ENCODE results near the gene FBXO8.

FBXO8 gene

DNA sequence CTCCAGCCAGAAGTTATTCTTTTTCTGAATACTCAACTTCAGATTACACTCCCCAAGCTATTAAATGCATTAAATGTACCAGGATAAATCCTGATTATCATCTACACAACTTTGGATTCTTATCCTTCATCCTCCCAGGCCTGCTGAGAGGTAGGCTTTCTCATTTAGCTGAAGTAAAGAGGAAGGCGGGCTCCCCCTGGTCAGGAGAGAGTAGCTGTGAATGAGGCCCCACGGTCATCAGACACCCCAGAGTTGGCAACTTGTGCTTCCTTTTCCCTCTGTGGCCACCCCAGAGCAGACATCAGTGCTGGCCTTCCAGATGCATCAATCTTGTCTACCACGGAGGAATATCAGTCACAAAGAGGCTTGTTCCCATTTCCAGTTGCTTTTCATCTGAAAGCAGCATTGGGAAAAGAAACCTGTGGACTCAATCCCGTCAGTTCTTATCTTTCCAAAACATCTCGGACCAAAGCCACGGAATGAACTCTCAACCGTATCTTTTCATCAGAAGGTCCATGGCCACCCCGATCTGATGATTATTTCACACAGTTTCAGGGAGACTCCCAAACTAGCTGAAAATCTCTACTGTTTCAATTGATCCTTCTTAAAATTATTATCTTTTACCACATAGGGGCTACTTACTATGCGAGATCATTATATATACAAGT is 79.2 kb downstream of the FBXO8 start:
- DNase-seq = no peak

DNA sequence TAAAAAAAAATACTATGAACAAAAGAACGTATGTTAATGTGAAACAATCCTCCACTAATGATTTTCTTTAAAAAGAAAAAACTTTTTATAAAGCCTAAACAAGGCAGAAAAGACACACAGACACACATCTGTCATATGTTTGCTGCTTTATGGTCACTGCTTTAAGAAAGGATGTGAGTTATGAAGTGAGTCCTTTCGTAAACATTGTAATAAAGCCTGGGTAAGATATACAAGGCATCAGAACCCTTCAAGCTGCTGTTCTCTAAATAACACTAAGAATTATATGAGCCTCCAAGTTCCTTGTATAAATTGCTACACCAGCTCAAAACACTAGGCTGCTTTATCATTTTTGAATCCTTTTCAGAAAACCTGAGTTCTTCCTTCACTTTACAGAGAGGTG is 81.6 kb downstream of the FBXO8 start:
- no peak for DNase-seq

DNA sequence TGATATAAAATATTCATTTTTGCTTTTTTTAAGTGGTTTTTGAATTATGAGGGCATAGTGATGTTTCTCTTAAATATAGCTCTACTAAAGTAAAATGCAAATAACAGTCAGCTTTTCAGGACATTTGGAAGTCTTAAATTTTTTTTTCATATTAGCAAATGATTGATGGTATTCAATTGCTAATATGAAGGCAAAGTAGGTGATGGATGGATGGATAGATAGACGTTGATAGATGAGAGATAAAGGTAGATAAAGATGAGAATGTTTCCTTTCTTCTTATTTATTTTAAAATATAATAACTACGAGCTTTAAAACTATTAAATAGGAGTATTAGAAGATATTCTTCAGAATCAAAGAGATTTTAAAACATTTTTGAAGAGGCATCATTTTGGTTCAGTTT is 83.7 kb downstream of the FBXO8 start:
- no peak for DNase-seq

DNA sequence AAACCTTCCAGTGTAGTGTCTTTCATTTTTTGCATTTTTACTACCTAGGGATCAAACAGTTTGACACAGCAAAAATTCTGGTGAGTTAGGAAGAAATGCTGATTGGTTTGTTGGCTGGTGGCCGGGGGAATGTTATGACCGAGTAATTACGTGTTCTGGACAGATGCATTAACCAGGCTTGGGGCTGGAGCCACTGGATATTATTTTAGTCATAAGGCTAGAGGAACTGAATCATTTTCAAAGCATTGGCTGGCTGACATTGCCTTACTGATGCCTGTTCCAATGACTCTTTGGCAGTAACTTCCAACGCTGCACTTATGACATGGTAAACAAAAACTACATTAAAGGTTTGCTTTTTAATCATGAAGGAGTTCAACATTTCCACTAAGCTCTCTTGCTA is 84.6 kb downstream of the FBXO8 start:
- no peak for DNase-seq

DNA sequence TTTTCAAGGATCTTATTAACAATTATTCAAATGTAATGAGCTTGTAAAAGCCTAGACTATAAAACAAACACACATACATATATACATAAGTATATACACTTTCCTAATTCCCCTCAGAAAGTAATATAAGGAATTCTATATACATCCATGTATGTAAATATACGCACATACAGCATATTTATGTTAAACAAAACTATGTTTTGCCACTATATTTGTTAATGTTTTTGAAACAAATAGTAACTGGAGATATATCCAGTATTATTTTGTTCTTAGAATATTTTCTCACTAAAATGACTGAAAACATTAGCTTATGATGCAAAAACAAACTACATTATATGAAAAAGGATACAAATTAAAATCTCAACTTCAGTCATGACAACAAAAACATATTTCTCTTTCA is 85.1 kb downstream of the FBXO8 start:
- no peak for DNase-seq

DNA sequence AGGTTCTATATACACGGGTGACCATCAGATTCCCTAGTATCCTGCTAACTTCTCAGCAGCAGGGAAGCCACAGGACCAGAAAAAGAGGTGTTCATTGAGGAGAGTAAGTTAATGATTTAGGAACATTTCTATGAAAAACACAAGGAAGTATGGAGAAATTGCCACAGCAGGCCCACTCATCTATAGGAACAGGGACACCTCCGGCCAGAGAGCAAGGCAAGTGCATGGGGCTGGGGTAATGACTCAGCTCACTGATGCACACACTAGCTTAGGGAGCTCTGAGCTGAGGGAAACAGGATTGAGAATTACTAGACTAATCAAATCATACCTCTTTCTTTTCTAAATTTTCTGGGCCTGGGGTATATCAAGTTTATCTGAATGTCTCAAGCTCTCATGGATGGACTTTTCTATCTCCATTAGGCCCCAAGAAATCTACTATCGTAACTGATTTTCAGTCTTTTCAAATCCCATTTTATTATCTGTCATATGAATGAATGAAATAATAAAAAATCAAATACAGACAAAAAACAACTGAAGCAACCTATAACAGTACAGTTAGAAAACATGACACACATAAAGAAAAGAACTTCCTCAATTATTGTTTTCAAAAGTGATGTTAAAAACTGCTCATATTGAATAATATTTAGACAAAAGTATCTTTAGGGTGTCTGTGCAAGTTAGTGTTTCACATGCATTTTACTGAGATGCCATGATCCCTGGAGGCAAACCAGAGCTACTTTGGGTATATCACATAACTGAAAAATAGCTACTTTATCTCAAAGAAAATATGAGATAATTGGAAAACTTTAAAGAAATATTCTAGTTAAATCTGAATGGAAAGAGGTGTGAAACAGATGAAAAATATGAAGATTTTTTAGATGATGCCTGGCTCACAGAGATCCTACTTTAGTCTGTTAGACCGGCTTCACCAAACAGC is 89.8 kb downstream of the FBXO8 start:
- no peak for DNase-seq

DNA sequence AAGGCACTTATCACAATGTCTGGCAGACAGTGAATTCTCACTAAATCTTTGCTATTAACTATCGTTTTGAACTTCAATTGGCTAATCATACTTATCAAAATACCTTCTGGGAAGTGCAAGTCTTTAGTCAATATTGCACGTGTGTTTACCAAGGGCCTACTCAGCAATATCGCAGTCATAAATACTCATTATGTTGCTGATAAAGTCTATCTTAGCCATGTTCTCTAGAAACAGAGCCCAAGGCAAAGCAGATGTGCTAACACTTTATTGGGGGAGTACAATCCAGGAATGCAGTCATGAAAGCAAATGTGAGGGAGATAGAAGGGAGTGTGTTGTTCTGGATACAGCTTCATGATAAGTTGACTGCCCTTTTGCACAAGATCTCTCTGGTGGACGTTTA is 90.5 kb downstream of the FBXO8 start:
- DNase-seq = no peak

DNA sequence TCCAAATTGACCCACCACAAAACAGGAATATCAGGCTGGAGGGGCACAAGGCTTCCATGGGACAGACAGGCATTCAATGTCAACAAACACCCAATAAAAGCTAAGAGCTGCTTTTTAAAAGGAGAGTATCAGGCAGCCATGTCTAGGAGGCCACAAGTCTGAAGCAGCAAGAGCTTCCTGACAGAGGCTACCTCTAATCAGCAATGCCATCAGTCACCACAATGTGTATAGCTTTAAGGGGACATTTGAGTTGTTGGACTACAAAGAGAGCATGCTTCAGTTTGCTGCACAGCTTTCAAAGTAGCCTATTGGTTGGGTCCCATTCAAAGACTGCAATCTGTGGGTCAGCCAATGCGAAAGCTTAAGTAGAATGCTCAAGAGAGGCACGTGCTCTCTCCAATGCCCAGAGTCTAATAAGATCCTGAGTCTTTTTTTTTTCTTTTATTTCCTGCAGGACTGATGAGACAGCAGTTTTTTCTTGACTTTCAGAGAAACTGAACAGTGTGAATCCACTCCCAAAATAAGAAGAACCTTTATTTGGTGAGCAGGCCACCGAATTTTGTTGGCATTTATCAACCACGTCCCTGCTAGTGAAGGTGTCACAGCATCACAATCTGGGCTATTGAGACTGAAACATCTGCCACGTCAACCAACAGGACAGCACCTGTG is 92.5 kb downstream of the FBXO8 start:
- no peak for DNase-seq

DNA sequence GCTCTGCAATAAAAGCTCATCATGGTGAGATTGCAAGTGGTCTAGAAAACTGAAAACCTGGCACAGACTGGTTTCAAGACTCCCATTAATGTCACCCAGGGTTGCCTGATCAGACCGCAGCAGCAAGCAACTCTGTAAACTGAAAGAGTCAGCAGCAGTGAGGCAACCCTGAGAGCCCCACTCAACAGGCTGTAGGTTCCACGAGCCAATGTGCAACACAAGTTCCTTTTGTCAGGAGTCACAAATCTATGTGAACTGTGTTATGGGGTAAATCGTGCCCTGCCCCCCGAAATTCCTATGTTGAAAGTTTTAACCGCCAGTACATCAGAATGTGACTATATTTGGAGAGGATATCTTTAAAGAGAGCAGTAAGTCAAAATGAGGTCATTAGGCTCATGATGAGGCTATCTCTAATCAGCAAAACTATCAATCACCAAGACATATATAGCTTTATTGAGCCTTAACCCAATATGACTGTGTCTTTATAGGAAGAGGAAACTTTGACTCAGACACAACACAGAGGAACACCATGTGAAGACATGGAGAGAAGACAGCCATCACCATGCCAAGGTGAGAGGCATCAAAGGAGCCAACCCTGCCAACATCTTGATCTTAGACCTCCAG is 94.0 kb downstream of the FBXO8 start:
- no peak for DNase-seq
